AG09319 (cell line): ENCODE data around the gene WDR90.

Experiments
- DNase-seq: peaks from one replicate; pipeline ENCODE4 v3.0.0-alpha.2; 2010; ENCODE audit warnings: low read depth; ENCODE audit errors: extremely low read depth
- CTCF ChIP-seq: IDR thresholded peaks from 2 replicates; pipeline ENCODE4 v1.5.1; 2011; ENCODE audit warnings: low read depth, mild to moderate bottlenecking, inconsistent platforms, low read length, moderate library complexity

The WDR90 gene

DNA sequence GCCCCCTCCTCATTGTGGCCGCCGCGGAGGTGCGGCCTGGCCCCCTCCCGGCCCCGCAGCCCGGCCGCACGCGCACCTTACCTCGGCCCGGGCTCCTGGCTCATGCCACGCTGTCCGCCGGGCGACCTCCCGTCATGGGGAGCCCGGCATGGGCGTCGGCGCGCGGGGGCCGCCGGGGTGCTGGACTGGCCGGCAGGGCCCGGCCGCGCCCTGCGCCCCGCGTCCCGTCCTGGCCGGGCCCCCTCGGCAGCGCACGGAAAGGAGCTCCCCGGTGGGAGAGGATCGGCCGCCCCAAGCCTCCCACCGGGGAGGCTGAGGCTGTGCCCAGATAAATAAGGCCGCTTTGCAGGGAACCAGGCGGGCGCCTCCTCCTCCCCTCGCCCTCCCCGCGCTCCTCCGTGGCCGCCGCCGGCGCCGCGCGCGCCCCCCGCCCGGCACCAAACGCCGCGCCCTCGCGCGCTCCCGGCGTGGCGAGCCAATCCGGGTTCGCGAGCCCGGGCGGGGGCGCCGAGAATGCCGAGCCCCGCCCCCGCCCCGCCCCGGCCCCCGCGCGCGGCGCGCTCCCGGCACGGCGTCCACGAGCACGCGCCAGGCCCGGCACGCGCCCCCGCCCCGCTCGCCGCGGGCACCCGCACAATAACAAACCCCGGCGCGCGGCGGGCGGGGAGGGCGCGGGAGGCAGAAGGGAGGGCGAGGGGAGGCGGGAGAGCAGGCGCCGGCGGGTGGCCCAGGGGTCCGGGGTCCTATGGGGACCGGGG is 56.4 kb downstream of the WDR90 start, which contains the start of gene FBXL16:
Gene FBXL16 (minus strand): TSS at position 371 of the 758 bp plus-strand sequence. CDS start 8,396 bp downstream, outside the sequence.
- no peak for TF ChIP-seq CTCF
- no peak for DNase-seq

- DNase-seq: no peak
- no peak for TF ChIP-seq CTCF
These were observed 57.3 kb downstream of the WDR90 start for GRCh38 chr16:706189-707061.

DNA sequence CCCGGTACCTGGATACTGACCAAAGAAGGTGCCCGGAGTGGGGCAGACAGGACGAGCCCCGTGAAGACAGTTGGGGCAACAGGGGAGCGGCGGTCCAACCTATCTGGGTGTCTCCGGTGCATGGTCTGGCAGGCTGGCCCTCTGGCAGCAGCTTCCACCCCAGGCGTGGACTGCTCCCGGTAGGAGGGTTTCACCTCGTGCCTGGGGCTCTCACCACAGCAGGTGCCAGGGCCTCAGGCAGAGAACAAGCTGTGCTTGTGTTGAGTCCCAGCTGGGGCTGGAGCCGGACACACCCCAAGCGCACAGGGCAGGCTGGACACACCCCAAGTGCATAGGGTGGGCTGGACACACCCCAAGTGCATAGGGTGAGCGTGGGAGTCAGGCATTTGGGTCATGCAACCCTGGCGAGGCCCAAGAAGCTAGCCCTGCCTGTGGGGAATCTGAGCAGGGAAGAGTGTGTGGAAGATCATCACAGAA is 57.9 kb downstream of the WDR90 start:
- no peak for TF ChIP-seq CTCF
- no peak for DNase-seq

DNA sequence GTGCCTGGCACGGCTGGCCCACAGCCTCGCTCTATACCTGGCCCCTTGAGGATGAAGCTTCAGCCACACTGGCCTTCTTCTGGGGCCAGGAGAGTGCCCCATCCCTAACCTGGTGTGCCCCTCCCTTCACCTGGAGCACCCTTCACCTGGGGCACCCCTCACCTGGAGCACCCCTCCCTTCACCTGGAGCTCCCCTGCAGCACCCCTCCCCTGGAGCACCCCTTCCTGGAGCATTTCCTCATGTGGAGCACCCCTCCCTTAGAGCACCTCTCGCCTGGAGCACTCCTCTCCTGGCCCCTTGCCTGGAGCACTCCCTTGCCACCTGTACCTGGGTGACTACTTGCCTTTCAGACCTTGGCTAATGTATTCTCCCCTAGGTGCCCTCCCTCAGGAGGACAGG is 58.9 kb downstream of the WDR90 start:
- no peak for DNase-seq
- no peak for TF ChIP-seq CTCF

DNA sequence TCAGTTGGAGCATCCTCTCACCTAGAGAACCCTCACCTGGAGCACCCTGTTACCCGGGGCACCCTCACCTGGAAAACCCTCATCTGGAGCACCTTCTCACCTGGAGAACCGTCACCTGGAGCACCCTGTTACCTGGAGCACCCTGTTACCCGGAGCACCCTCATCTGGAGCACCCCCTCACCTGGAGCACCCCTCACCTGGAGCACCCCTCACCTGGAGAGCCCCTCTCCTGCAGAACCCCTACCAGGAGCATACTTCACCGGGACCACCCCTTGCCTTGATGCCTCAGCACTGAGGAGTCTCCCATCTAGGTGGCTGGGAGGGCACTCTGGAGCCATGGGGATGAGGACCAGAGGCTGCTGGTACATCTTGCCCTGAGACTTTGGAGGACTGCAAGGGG is 59.8 kb downstream of the WDR90 start:
- no peak for TF ChIP-seq CTCF

GRCh38 chr16:709566-710499 is 60.7 kb downstream of the WDR90 start:
- no peak for DNase-seq

More for the DNA sequence above, 59.8 kb downstream of the WDR90 start:
- no peak for DNase-seq

More at GRCh38 chr16:709566-710499, 60.7 kb downstream of the WDR90 start:
- TF ChIP-seq CTCF: no peak
